GM19467 (cell line): ENCODE results near the gene DNTTIP2.

ENCODE experiments used
- ATAC-seq: cut with Tn5 transposase; IDR thresholded peaks from one replicate; pipeline ENCODE4 v1.9.1; 2021; ENCODE audit warnings: mild to moderate bottlenecking, moderate library complexity; ENCODE audit not compliant: unreplicated experiment

Gene DNTTIP2

GRCh38 chr1:93816970-93817678 lies 61.9 kb downstream of the DNTTIP2 start:
- ATAC-seq = no peak
